GM21515 (cell line): ENCODE results near the gene SPPL3.
"Not testable (repeated sequence)": the region's sequence is repeated elsewhere in the genome, so short reads cannot be mapped to it uniquely, and the experiment has no call there.

Experiments used
- ATAC-seq: cut with Tn5 transposase; IDR thresholded peaks from one replicate; pipeline ENCODE4 v1.9.1; 2021; ENCODE audit not compliant: unreplicated experiment

The SPPL3 gene

DNA sequence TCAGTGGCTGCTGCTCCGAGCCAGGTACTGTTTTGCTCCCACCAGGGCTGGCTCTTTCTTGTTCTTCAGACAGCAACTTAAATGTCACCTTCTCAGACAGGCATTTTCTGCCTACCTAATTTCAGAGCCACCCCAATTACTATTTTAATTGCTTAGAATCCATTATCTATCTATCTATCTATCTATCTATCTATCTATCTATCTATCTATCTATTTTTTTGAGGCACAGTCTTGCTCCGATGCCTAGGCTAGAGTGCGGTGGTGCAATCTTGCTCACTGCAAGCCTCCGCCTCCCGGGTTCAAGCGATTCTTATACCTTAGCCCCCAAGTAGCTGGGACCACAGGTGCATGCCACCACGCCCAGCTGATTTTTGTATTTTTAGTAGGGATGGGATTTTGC lies 58.5 kb downstream of the SPPL3 start:
- ATAC-seq: no peak

DNA sequence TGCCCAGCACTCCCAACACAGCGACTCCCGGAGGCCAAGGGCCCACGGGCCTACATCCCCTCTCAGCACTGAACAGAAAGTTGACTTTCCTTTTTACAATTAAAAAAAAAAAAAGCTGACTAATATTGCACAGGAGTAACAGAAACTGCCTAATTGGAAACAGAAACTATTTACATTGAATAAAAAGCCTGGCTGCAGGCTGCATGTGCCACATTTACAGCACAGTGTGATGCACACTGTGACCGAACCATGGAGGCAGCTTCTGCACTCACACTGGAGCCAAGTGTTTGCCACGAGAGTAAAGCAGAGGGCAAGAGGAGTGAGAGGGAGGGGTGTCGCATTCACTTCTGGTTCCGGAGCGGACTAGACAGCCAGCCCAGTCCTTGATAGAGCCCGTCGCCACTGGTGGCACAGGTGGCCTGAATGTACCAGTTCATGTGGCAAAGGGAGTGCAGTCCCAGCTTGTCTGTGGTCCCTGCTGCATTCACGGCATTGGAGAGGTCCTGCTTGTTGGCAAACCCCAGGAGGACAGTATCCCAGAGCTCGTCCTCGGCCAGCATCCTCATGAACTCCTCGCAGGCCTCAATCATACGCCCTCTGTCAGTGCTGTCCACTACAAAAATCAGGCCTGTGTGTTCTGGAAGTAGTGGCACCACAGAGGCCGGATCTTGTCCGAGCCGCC lies 59.2 kb downstream of the SPPL3 start:
- ATAC-seq: no peak

DNA sequence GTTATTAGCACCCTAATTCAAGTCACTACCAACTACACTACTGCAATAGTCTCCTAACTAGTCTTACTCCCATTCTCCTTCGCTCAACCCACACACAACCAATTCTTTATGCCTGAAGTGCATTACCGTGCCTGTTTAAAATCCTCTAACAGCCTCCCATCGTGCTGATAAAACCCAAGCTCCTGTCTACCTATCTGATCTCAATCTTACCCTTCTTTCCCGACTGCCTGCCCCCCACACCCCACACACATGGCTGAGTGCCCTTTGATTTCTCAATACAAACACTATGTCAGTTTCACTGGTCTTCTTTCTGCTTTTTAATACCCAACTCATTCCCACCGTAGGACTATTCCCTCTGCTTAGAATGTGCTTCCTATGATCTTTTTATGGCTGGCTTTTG lies 59.9 kb downstream of the SPPL3 start:
- no peak for ATAC-seq

DNA sequence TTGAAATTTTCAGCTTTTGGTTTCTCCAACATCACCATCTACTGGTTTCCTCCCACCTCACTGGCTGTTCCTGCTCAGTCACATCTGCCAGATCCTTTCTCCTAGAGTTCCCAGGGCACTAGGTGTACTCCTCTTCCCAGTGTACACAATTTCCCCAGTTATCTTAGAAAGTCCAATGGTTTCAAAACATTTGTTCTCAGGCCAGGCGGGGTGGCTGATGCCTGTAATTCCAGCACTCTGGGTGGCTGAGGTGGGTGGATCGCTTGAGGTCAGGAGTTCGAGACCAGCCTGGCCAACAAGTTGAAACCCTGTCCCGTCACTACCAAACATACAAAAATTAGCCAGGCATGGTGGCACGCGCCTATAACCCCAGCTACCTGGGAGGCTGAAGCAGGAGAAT lies 60.7 kb downstream of the SPPL3 start:
- ATAC-seq: no peak

DNA sequence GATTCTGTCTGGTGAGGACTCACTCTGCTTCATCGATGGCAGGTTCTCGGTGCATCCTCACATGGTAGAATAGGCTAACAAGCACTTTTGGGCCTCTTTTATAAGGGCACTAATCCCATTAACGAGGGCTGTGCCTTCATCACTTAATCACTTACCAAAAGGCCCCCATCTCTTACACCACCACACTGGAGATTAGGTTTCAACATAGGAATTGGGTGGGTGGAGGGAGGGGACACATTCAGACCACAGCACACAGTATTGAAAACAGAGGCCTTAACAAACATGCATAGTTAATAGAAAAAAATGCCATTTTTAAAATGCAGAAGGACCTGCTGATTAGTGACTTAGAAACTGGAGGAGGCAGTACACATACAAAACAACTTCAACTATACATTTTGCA lies 61.6 kb downstream of the SPPL3 start:
- ATAC-seq: no peak

DNA sequence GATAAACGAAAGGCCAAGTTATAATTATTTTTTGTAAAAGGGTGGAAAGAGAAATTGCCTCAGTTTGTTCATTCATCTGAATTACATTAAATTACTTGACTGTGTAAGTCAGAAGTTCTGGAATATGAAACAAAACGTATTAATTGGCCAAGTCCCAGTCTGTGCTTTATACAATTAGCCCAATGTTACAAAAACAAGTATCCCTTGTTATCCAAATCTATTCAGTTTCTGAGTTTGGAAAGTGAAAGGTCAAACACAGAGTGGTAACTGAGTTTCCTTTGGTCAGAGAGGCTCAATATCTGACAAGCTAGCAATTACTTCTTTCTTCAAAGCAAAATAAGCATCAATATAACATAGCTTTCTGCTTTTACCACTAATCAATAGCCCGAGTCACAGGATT lies 62.6 kb downstream of the SPPL3 start:
- no peak for ATAC-seq

DNA sequence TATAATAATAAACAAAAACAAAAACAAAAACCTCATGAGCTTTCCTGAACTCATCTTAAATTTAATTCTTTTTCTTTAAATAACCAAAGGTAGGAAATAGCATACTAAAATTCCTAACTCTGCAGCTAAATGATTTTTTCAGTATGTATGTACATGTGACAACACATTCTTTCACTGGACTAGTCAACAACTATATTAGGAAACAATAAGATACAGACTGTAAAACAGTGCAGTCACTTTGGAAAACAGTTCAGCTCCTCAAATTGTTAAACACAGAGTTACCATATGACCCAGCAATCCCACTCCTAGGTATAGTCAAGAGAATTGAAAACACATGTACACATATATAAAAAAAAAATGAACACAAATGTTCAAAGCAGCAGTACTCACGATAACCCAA lies 64.7 kb downstream of the SPPL3 start:
- no peak for ATAC-seq

DNA sequence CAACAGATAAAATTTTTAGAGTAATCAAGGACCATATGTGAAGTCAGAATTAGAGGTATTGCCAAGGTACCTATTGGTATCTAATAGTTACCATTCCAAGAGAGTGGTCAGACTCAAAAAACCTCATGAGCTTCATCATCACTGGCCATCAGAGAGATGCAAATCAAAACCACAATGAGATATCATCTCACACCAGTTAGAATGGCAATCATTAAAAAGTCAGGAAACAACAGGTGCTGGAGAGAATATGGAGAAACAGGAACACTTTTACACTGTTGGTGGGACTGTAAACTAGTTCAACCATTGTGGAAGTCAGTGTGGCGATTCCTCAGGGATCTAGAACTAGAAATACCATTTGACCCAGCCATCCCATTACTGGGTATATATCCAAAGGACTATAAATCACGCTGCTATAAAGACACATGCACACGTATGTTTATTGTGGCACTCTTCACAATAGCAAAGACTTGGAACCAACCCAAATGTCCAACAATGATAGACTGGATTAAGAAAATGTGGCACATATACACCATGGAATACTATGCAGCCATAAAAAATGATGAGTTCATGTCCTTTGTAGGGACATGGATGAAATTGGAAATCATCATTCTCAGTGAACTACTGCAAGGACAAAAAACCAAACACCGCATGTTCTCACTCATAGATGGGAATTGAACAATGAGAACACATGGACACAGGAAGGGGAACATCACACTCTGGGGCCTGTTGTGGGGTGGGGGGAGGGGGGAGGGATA lies 65.4 kb downstream of the SPPL3 start:
- not testable (repeated sequence) for ATAC-seq

DNA sequence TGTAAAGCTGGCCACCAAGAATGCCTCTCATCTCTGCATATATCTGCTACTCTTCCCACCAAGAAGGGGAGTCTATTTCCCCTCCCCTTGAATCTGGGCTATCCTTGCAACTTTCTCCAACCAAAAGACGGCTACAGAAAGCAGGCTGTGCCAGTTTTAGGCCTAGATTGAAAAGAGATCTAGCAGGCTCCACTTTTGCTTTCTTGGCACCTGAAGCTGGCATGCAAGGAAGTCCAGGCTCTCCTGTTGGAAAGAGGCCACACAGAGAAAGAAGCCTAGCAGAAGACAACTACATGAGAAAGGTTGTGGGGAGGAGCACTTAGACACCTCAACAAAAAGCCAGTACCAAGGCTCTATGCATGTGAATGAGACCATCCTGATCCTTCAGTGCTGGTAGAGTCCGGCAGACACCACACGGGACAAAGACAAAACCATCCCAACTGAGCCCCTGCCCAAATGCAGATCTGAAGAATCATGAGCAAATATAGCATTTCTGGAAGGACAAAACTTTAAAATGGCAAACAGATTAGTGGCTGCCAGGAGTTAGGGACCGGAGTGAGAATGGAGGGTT lies 68.0 kb downstream of the SPPL3 start:
- ATAC-seq: no peak

DNA sequence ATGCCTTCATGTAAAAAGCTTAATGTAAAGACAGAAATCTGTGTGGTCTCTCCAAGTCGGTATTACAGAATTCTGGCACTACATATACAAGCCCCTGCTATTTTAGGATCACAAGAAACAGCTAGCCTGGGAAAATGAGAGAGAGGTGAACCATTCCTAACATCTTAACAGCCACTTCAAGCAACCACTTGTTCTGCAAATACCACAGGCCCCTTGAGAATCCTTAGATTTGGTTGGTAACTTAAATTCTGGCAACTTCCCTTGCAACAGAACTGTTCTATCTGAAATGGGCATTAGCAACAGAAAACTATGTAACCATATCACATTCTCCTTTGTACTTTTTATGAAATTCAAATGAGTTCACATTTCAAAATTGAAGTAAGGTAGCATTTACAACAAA lies 68.5 kb downstream of the SPPL3 start:
- ATAC-seq: no peak

DNA sequence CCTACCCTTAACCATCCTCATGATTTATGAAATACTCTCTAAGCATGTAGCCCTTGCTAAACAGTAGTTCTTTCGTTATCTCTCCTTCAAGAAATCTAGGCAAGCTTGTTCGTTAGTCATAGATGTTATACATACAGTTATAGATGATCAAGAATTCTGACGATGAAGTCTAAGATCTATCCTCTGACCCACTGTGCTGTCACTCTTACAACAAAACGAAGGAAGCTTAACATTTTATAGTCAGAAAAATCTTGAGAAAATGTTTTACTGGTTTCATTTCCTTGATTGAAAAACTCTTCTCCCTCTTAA lies 68.9 kb downstream of the SPPL3 start:
- ATAC-seq: no peak

DNA sequence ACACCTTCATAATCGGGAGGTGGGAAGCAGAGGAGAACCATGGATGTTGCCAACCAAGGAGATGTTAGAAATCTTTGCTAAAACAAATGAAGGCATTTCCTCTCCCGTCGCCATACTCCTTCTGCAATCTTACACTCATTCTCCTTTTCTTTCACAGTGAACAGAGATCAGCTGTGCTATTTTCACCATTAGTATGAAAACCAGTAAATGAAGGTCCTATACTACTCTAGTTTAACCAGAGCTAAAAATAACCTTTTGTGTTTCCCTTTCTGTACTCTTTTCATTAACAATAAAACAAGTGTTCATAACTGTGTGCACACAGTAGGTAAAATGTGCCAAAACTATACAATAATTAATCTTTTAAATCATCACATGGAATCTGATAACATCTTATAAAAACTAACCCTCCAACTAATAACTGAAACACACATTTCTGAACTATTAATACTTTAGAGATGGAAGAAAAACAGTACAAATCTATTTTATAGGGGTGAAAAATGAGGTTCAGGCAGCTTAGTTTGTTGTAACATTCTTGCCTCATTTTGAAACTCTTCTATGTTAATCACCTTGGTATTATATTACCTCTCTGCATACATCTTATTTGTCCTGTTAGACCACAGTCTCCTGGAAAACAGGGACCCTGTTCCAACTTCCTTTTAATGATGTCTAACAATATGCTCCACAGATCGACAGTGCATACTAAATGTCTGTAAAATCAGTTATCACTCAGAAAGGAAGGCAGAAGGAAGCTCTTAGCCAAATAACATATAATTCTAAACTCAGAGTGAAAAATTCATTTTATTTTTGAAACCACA lies 69.5 kb downstream of the SPPL3 start:
- no peak for ATAC-seq

DNA sequence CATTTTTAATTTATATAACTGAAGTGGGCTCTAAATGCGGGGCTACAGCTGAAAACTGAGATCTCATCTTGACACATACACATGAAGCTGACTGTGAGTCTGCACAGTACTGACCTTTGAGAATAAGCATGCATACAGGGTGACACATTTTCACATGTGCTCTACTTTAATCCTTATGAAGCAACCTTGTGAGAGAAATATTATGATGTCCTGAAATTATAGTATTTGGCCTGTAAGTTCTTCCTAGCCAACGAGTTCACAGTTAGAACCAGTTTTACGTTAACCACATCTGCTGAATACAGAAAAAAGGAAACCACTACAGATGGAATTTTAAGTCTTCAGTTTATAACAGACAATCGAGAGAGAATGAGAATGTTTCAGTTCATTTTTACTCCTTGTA lies 70.3 kb downstream of the SPPL3 start:
- no peak for ATAC-seq

DNA sequence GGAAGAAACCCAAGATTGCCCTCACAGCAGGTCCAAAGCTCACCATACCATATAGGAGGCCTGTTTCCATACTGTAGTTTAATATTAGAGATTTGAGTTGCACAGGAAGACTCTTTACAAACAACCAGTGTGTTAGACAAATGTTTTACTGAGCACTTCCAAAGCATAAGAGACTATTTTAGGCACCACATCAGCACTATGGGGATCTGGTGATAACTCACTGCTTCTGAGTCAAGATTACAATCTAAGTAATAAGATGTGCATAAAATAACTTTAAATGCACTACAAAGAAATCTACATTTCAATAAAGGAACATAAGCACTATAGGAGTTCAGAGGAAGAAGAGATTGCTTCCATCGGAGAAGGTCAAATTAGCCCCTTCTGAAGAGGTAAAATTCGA lies 71.4 kb downstream of the SPPL3 start:
- ATAC-seq: no peak

DNA sequence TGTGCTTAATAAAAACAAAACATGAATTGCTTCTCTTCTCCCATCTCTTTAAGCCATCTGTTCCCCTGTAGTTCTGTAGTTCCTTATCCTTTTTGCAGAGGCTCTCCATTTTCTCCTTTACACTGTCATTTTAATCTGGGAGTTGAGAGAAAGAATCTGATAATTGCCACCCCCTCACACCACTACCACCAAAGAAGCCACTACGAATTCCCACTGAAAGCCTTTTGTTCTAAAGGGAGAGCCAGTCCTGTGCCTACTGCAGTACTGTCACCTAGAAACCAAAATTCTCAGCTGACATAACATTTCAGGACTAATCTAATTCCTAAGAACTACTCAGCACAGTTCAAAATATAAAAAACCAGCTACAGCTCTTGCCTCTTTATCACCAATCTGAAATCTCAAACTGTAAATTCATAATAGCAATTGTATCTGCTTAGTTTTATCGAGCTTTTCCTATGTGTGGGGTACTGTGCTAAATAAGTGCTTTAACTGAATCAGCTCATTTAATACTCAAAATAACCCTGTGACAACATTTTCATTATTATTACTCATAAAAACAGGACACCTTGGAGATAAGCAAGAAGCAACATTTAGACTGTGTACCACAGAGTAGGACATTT lies 72.4 kb downstream of the SPPL3 start:
- no peak for ATAC-seq

DNA sequence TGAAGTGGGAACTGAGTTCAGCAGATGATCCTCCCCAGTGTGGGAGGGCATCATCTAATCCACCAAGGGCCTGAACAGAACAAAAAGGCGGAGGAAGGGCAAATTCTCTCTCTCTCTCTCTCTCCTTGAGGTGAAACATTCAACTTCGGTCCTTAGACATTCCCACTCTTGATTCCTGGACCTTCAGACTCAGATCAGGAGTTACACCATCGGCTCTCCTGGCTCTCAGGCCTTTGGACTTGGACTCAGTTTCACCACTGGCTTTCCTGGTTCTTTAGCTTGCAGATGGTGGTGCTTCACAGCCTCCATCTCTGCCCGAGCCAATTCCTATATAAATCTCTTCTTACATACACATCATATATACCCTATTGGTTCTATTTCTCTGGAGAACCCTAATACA lies 73.2 kb downstream of the SPPL3 start:
- no peak for ATAC-seq

DNA sequence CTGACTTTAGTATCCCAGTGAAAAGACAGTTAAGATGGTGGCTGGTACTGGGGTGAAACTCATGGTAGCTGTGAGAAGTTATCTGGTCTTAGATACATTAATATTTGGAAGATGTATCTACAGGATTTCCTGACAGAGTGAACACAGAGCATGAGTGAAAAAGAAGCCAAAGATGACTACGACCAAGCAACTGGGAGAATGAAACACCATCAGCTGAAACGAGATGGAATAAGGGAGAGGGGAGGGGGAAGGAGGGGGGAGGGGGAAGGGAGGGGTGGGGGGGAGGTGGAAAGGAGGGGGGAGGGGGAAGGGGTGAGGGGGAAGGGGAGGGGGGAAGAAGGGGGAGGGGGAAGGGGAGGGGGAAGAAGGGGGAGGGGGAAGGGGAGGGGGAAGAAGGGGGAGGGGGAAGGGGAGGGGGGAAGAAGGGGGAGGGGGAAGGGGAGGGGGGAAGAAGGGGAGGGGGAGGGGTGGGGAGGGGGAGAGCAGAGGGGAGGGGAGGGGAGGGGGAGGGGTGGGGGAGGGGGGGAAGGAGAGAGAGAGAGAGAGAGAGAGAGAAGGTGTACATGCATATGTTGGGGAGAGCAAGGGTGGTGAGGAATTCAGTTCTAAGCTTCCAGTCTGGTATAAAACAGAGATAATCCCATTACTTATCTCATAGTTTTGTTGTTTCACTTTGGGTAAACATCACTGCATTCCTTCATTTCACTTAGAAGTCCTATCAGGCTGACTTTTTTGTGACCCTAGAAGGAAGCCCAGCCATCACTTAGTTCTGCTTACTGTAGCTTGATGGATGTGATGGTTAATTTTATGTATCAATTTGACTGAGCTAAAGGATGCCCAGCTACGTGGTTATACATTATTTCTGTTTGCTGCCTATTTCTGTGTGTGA lies 73.9 kb downstream of the SPPL3 start:
- ATAC-seq: no peak

DNA sequence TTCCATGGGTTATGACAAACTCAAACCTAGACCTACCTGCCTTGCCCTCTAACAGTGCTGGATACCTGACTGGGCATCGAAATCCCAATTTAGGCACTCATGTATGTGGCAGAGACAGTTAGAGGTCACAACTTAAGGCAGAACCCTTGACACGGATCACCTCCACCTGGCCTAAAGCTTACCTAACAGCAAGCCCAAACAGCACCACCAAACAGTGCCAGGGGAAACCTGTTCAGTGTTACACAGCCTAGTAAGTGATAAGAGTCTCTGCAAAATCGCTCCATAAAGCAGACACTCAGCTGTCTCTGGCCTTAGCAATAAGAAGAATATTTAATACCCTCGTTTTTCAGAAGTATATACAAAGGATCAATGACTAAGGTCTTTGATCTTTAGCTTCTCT lies 77.8 kb downstream of the SPPL3 start:
- no peak for ATAC-seq

DNA sequence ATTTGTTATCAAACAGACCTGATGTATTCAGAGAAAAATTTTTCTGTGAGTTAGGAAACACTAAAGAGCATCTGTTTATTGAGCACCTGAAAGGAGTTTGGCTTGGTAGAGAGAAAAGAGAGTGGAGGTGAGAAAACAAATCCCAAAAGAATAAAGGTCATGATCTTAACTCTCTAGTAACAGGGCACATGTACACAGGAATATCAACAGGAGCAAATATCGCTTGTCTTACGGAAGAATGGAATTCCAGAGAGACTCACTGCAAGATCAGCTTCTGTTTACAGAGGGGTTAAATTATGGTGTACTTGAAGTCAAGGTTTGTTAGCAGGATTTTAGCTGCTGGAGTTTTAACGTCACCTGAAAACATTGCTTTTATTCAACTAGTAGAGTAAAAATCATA lies 78.8 kb downstream of the SPPL3 start:
- no peak for ATAC-seq

DNA sequence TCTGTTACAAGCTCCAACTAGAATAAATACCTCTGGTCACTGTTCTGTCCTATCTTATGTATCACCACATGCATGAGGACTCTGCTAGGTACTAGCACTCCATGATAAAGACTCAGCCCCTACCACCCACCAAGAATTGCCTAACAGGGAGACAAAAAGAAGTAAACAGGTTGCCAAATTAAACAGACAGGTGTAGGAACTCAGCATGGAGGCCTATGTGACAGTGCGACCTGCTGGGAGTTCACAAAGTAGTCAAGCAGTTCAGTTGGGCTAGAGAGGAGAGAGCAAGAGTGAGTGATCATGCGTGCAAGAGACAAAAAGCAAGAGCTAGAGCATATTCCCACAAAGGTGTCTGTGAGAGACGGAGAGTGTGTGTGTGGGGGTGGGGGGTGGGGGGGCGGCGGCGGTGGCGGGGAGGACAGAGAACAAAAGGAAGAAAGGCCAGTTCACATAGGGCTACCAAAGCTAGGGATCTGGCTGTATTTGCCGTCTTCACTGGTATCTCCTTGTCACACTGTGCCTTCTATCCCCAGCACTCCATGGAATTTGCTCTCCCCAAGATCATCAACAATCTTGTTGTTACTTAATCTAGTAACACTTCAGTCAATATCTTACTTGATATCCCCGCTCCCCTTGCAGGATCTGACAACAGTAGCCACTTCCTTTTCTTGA lies 81.2 kb downstream of the SPPL3 start:
- ATAC-seq: no peak
